Measurements from ENCODE around the gene LSM10. TPM values are rescaled to one million over a fixed set of nuclear protein-coding genes. Genes with fewer than 3 reads are reported as not detected.

The LSM10 gene
- total and polyA plus RNA-seq, 2 donors (not counting 3 experiments of a cell fraction or from before 2014, with no cell fraction given) = 38.2 to 76.9 TPM

- Histone ChIP-seq H3K4me3 (replicated peaks in 1 of 3; ENCODE audit: insufficient read depth in 1 of 3, low read depth in 1 of 3, low read length in 3 of 3) (no peak overlapping the region), H3K9me3 (replicated peaks; ENCODE audit: control insufficient read depth, insufficient read depth, low read length) (no peaks in the 10 kb centered on the region), H3K27me3 (ENCODE audit: control insufficient read depth in 2 of 2, insufficient read depth in 2 of 2, low read length in 2 of 2) (no peaks in the 10 kb centered on the region), H4K20me1 (replicated peaks; ENCODE audit: control insufficient read depth, extremely low read depth, insufficient read depth, low read length) (no peaks in the 10 kb centered on the region), H3K79me2 (ENCODE audit: control insufficient read depth, insufficient read depth, low read length) (peaks cover 8% of the 10 kb centered on the region), H3K27ac (ENCODE audit: insufficient read depth, low read depth, low read length) (no peak overlapping the region), H3K4me2 (ENCODE audit: insufficient read depth, low read length) (no peak overlapping the region), H3K9me1 (replicated peaks; ENCODE audit: control insufficient read depth, extremely low read depth, insufficient read depth, low read length) (no peaks in the 10 kb centered on the region), H3K9ac (replicated peaks; ENCODE audit: extremely low read depth, insufficient read depth, low read length) (no peak overlapping the region), H3K4me1 (ENCODE audit: control insufficient read depth, extremely low read depth, insufficient read depth, low read length) (peaks cover 2% of the 10 kb centered on the region), H2AFZ (ENCODE audit: low read depth, low read length) (no peak overlapping the region), H3K36me3 (ENCODE audit: control insufficient read depth in 2 of 2, extremely low read depth in 1 of 2, insufficient read depth in 2 of 2, low read length in 2 of 2) (peaks cover 0 to 16% of the 10 kb centered on the region in 2 experiments)
- DNase-seq (ENCODE audit: low read depth, low spot score) (no peak), FAIRE-seq (no peak)
- dilution Hi-C loops (cut with MboI; ENCODE audit: extremely low pct_ligation_motif_present, low sequenced_read_pairs) (no loop called here), intact Hi-C loops (cut with micrococcal nuclease) (no loop called here)
- TF ChIP-seq GATA2 (IDR thresholded peaks at IDR 0.05; ENCODE audit: insufficient read depth, insufficient read length, low read depth, low read length) (no peak), POLR2A (IDR thresholded peaks at IDR 0.05; ENCODE audit: low read depth, low read length) (no peak), MYC (IDR thresholded peaks at IDR 0.05; ENCODE audit: low read depth, low read length) (no peak), JUN (IDR thresholded peaks at IDR 0.05; ENCODE audit: borderline replicate concordance, insufficient read depth, insufficient read length, low read depth) (no peak), POLR2AphosphoS5 (IDR thresholded peaks at IDR 0.05; ENCODE audit: insufficient read depth, low read depth, low read length) (no peak), CTCF (IDR thresholded peaks at IDR 0.05; ENCODE audit: extremely low read depth in 1 of 2, insufficient read depth in 1 of 2, low read depth in 1 of 2, low read length in 2 of 2) (no peak), MAX (IDR thresholded peaks at IDR 0.05; ENCODE audit: insufficient read depth, insufficient read length) (no peak)
- ChIA-PET CTCF (no interaction called here), POLR2A (no interaction called here)
- no TSS peak for BruUV-seq (replicated peaks)
These were observed 4.9 kb downstream of the LSM10 start for GRCh38 chr1:36392836-36393235.

Data from endothelial cell of umbilical vein (primary cell).